Endothelial cell of umbilical vein (primary cell): ENCODE measurements around the gene EME2. TPM values are rescaled to one million over a fixed set of nuclear protein-coding genes. Genes with fewer than 3 reads are reported as not detected.

ENCODE experiments used
- BruUV-seq: library from RNA; stranded (reverse); fragments of 400-500 nt; replicated peaks from 2 replicates; lab custom pipeline; 2021; lab: Mats Ljungman, UMichigan
- CTCF ChIA-PET: fragments of 300-600, 350-600 bp; sonication (Branson Sonifier 250); formaldehyde crosslinking; loops from one replicate; lab custom pipeline; 2021; ENCODE audit warnings: antibody characterized with exemption, inconsistent platforms; lab: Charles Lee
- POLR2A ChIA-PET: fragments of 300-600, 350-600 bp; sonication (Branson Sonifier 250); formaldehyde crosslinking; loops from one replicate; lab custom pipeline; 2021; ENCODE audit warnings: antibody characterized with exemption, inconsistent platforms; lab: Charles Lee
- DNase-seq: peaks from one replicate; pipeline ENCODE4 v3.0.0-alpha.2; 2011; ENCODE audit warnings: low read depth, low spot score
- FAIRE-seq: peaks from 2 replicates; lab custom pipeline; 2011; peaks lifted over from hg19 to GRCh38; lab: Jason Lieb, UNC
- H2AFZ ChIP-seq: 2 replicates; pipeline ENCODE4 v1.6.0; 2012; ENCODE audit warnings: low read depth, low read length, control low read depth, inconsistent platforms
- H3K27ac ChIP-seq: 2 replicates; pipeline ENCODE4 v1.5.1; 2011; ENCODE audit warnings: low read depth, mild to moderate bottlenecking, control low read depth, low read length, moderate library complexity; ENCODE audit not compliant: insufficient read depth
- H3K27me3 ChIP-seq, 2 experiments: 2 replicates each; pipeline versions ENCODE4 v1.6.0 to v1.6.1; 2011; ENCODE audit warnings: low read length in 2 of 2, mixed read lengths in 1 of 2; ENCODE audit not compliant: control insufficient read depth in 2 of 2, insufficient read depth in 2 of 2
- H3K36me3 ChIP-seq, 2 experiments: 2 replicates in 1 of 2; 3 replicates in 1 of 2; pipeline ENCODE4 v1.5.1; 2011; ENCODE audit warnings: low read length in 2 of 2, mild to moderate bottlenecking in 1 of 2, moderate library complexity in 1 of 2; ENCODE audit not compliant: control insufficient read depth in 2 of 2, insufficient read depth in 2 of 2; ENCODE audit errors: extremely low read depth in 1 of 2
- H3K4me1 ChIP-seq: 3 replicates; pipeline ENCODE4 v1.5.1; 2011; ENCODE audit warnings: mild to moderate bottlenecking, low read length; ENCODE audit not compliant: control insufficient read depth, insufficient read depth; ENCODE audit errors: extremely low read depth
- H3K4me2 ChIP-seq: 2 replicates; pipeline ENCODE4 v1.6.1; 2011; ENCODE audit warnings: low read length, control low read depth, mixed read lengths; ENCODE audit not compliant: insufficient read depth
- H3K4me3 ChIP-seq, 3 experiments: fragments of 200-600 bp in 1 of 3; sonication (generic), shearing (Covaris generic) in 1 of 3; replicated peaks in 1 of 3; 2 replicates each; pipeline ENCODE4 v1.5.1; 2011 to 2016; ENCODE audit warnings: control low read depth in 3 of 3, low read length in 3 of 3, mild to moderate bottlenecking in 2 of 3, inconsistent platforms in 1 of 3, low read depth in 1 of 3, moderate library complexity in 1 of 3; ENCODE audit not compliant: insufficient read depth in 1 of 3
- H3K79me2 ChIP-seq: 2 replicates; pipeline ENCODE4 v1.6.0; 2012; ENCODE audit warnings: low read length, inconsistent platforms; ENCODE audit not compliant: control insufficient read depth, insufficient read depth
- H3K9ac ChIP-seq: replicated peaks from 2 replicates; pipeline ENCODE3; 2011; ENCODE audit warnings: low read length, control low read depth; ENCODE audit not compliant: insufficient read depth; ENCODE audit errors: extremely low read depth
- H3K9me1 ChIP-seq: replicated peaks from 3 replicates; pipeline ENCODE4 v1.6.0; 2011; ENCODE audit warnings: mild to moderate bottlenecking, low read length; ENCODE audit not compliant: control insufficient read depth, insufficient read depth; ENCODE audit errors: extremely low read depth
- H3K9me3 ChIP-seq: replicated peaks from 2 replicates; pipeline ENCODE4 v1.5.1; 2012; ENCODE audit warnings: low read length, inconsistent platforms; ENCODE audit not compliant: control insufficient read depth, insufficient read depth
- H4K20me1 ChIP-seq: replicated peaks from 2 replicates; pipeline ENCODE3; 2011; ENCODE audit warnings: mild to moderate bottlenecking, low read length; ENCODE audit not compliant: control insufficient read depth, insufficient read depth; ENCODE audit errors: extremely low read depth
- EZH2 ChIP-seq: IDR thresholded peaks from 2 replicates; pipeline ENCODE4 v1.6.1; 2012; ENCODE audit warnings: borderline replicate concordance, low read depth, mild to moderate bottlenecking, moderate library complexity, low read length, inconsistent platforms; ENCODE audit not compliant: severe bottlenecking
- FOS ChIP-seq: IDR thresholded peaks from 2 replicates; pipeline ENCODE4 v1.6.1; 2011; ENCODE audit warnings: mild to moderate bottlenecking, low read length, moderate library complexity, borderline replicate concordance; ENCODE audit not compliant: insufficient read depth
- GATA2 ChIP-seq: IDR thresholded peaks from 2 replicates; pipeline ENCODE4 v1.7.0; 2011; ENCODE audit warnings: low read depth, mild to moderate bottlenecking, moderate library complexity, mixed read lengths, low read length; ENCODE audit not compliant: insufficient read length, insufficient read depth
- JUN ChIP-seq: IDR thresholded peaks from 2 replicates; pipeline ENCODE4 v1.6.1; 2011; ENCODE audit warnings: borderline replicate concordance, low read depth; ENCODE audit not compliant: insufficient read length, insufficient read depth
- MYC ChIP-seq: IDR thresholded peaks from one replicate; pipeline ENCODE4 v1.6.1; 2011; ENCODE audit warnings: mild to moderate bottlenecking, low read depth, low read length
- POLR2A ChIP-seq: IDR thresholded peaks from 2 replicates; pipeline ENCODE4 v1.6.1; 2012; ENCODE audit warnings: low read depth, mild to moderate bottlenecking, control low read depth, low read length
- POLR2AphosphoS5 ChIP-seq: IDR thresholded peaks from 2 replicates; pipeline ENCODE4 v1.6.1; 2012; ENCODE audit warnings: low read depth, mild to moderate bottlenecking, control low read depth, low read length, moderate library complexity; ENCODE audit not compliant: insufficient read depth
- dilution Hi-C: fragments of 300-500 bp; cut with MboI; formaldehyde crosslinking; loops from one replicate; pipeline ENCODE4 v1.15.0; 2019; ENCODE audit warnings: low sequenced_read_pairs; ENCODE audit not compliant: extremely low pct_ligation_motif_present
- intact Hi-C: fragments of 100-400 bp; cut with micrococcal nuclease; formaldehyde crosslinking; loops from one replicate; pipeline ENCODE4 v1.10.0; 2022
- polyA plus RNA-seq, 4 experiments: library from polyadenylated mRNA; depleted of rRNA in 3 of 4; stranded (reverse) in 3 of 4; unstranded in 1 of 4; fragments of >200 nt; gene quantifications; 2 replicates each; pipeline versions ENCODE4 v1.2.1 to v1.2.3, GENCODE V29; 2011 to 2012; ENCODE audit warnings: missing spikeins in 1 of 4
- total RNA-seq: library from RNA; stranded (reverse); gene quantifications from 2 replicates; pipeline ENCODE4 v1.2.3, GENCODE V29; 2021
- TF ChIP-seq, protein P1 (sequence below), 2 donors: IDR thresholded peaks; 1 replicate in 1 of 2; 2 replicates in 1 of 2; pipeline ENCODE4 v1.5.1; 2011; ENCODE audit warnings: low read length in 2 of 2, mild to moderate bottlenecking in 2 of 2, moderate library complexity in 2 of 2, control low read depth in 1 of 2, inconsistent platforms in 1 of 2, low read depth in 1 of 2; ENCODE audit not compliant: insufficient read depth in 1 of 2; ENCODE audit errors: extremely low read depth in 1 of 2
- TF ChIP-seq, protein P2 (sequence below): IDR thresholded peaks from 2 replicates; pipeline ENCODE4 v1.6.1; 2011; ENCODE audit not compliant: insufficient read depth, insufficient read length

The EME2 gene
- total and polyA plus RNA-seq, 2 donors (not counting 3 experiments of a cell fraction or from before 2014, with no cell fraction given), result 9.7 to 21.4 TPM

DNA sequence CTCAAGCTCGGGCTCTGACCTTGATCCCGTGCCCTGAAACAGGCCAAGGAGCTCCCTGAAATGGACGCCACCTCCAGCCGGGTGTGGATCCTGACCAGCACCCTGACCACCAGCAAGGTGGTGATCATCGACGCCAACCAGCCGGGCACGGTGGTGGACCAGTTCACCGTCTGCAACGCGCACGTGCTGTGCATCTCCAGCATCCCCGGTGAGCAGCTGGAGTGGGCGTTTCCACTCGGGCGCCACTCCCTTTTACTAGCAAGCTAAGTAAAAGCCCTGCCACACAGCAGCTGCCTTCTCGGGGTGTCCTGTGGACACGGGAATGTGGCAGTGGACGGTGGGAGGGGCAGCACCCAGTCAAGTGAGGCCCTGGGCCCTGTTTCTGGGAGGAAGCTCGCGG lies 7.6 kb upstream of the EME2 start:
- Histone ChIP-seq H3K9me3 (no peaks in the 10 kb centered on the region), H4K20me1 (no peaks in the 10 kb centered on the region), H2AFZ (no peak overlapping the region), H3K27me3 (no peaks in the 10 kb centered on the region), H3K9ac (no peak overlapping the region), H3K4me3 (no peak overlapping the region), H3K79me2 (no peaks in the 10 kb centered on the region), H3K27ac (no peak overlapping the region), H3K4me2 (no peak overlapping the region), H3K4me1 (no peaks in the 10 kb centered on the region), H3K9me1 (no peaks in the 10 kb centered on the region), H3K36me3 (peaks cover 5 to 59% of the 10 kb centered on the region in 2 experiments)
- dilution Hi-C loops, result no loop called here
- BruUV-seq, result no TSS peak
- CTCF ChIA-PET, result interaction anchor here (0.6 to 1.6 kb wide), 4 partner anchors 18 to 402 kb away, joined by 3 to 4 read pairs (median 4); partner anchors contain the start of genes NUBP2 and SPSB3
- TF ChIP-seq EZH2 (no peak), MYC (no peak), POLR2A (no peak)
- intact Hi-C loops, result no loop called here
- FAIRE-seq, result no peak
- no peak for DNase-seq
- POLR2A ChIA-PET, result no interaction called here

DNA sequence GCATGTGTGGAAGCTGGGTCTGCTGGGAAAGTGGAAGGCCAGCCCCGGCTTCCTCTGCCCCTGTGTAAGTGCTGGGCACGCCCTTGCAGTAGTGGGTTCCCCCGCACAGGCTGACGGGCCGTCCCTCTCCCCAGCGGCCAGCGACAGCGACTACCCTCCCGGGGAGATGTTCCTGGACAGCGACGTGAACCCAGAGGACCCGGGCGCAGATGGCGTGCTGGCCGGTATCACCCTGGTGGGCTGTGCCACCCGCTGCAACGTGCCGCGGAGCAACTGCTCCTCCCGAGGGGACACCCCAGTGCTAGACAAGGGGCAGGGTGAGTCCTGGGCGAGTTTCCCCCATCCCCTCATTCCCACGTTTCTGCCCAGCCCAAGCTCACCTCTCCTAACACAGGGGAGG lies 6.8 kb upstream of the EME2 start:
- CTCF ChIA-PET, result interaction anchor here (1.4 to 1.6 kb wide), 2 partner anchors 42 to 402 kb away, joined by 4 read pairs; no protein-coding TSS in a partner anchor
- H3K79me2 ChIP-seq, result no peaks in the 10 kb centered on the region
- H3K4me1 ChIP-seq, result peaks cover 6% of the 10 kb centered on the region
- no TSS peak for BruUV-seq
- intact Hi-C loops, result no loop called here
- H3K27ac ChIP-seq, result no peak overlapping the region
- dilution Hi-C loops, result no loop called here
- H3K4me2 ChIP-seq, result no peak overlapping the region
- FAIRE-seq (no peak), DNase-seq (no peak)
- no peaks in the 10 kb centered on the region for H4K20me1 ChIP-seq
- H3K9me3 ChIP-seq, result no peaks in the 10 kb centered on the region
- H2AFZ ChIP-seq, result no peak overlapping the region
- POLR2A ChIA-PET, result no interaction called here
- peaks cover 5 to 50% of the 10 kb centered on the region in 2 experiments for H3K36me3 ChIP-seq
- TF ChIP-seq POLR2AphosphoS5 (no peak), EZH2 (no peak), MYC (no peak), FOS (no peak), JUN (no peak), GATA2 (no peak), POLR2A (no peak)
- TF ChIP-seq, protein P1, sequence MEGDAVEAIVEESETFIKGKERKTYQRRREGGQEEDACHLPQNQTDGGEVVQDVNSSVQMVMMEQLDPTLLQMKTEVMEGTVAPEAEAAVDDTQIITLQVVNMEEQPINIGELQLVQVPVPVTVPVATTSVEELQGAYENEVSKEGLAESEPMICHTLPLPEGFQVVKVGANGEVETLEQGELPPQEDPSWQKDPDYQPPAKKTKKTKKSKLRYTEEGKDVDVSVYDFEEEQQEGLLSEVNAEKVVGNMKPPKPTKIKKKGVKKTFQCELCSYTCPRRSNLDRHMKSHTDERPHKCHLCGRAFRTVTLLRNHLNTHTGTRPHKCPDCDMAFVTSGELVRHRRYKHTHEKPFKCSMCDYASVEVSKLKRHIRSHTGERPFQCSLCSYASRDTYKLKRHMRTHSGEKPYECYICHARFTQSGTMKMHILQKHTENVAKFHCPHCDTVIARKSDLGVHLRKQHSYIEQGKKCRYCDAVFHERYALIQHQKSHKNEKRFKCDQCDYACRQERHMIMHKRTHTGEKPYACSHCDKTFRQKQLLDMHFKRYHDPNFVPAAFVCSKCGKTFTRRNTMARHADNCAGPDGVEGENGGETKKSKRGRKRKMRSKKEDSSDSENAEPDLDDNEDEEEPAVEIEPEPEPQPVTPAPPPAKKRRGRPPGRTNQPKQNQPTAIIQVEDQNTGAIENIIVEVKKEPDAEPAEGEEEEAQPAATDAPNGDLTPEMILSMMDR (IDR thresholded peaks at IDR 0.05; ENCODE audit: extremely low read depth in 1 of 2, insufficient read depth in 1 of 2, low read depth in 1 of 2, low read length in 2 of 2), result no peak
- TF ChIP-seq, protein P2, sequence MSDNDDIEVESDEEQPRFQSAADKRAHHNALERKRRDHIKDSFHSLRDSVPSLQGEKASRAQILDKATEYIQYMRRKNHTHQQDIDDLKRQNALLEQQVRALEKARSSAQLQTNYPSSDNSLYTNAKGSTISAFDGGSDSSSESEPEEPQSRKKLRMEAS, result no peak
- no peaks in the 10 kb centered on the region for H3K27me3 ChIP-seq
- H3K9me1 ChIP-seq, result no peaks in the 10 kb centered on the region
- no peak overlapping the region for H3K4me3 ChIP-seq
- no peak overlapping the region for H3K9ac ChIP-seq
